GM19099 (cell line): ENCODE results near the gene HOXB6.

Experiments used
- POLR2A ChIP-seq: IDR thresholded peaks from 3 replicates; pipeline ENCODE4 v1.6.1; 2011; ENCODE audit warnings: low read depth; ENCODE audit not compliant: insufficient read length; ENCODE audit errors: extremely low read depth

HOXB6 gene

DNA sequence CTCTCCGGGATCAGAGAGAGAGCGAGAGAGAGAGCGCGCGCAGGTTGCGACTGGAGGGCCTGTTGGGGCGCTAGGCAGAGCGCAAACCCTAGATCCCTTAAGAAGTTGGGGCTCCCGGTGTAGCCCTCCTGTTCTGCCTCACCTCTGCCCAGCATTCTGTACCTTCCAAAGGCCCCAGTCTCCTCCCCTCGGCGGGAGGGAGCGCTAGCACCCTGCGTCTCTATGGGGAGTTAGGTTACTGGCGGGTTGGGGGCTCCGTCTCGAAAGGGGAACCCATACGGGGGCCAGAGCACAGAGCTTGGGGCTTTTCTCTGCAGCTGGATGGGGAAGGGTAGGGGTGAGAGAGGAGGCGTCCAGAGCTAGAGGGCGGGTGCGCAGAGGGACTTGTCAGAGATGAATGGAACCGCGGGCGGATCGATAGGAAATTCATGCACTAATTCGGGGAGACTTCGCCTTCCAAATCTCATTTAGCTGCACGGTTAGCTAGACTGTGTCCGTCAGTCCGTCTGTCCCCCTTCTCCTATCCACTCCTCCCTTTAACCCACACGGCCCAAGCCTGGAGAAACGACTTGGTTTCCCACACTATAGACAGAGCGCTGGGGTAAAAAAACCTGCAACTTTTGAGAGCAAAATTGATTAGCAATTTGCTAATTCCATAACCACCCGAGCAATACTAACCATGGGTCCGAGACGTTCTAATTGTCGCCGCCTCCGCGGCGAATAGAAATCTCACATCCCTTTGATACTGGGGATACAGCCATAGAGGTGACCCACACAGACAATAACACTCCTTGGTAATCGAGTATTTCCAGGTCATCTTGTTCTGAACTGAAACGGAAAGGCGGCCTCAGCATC is 25.9 kb downstream of the HOXB6 start:
- TF ChIP-seq POLR2A = no peak

DNA sequence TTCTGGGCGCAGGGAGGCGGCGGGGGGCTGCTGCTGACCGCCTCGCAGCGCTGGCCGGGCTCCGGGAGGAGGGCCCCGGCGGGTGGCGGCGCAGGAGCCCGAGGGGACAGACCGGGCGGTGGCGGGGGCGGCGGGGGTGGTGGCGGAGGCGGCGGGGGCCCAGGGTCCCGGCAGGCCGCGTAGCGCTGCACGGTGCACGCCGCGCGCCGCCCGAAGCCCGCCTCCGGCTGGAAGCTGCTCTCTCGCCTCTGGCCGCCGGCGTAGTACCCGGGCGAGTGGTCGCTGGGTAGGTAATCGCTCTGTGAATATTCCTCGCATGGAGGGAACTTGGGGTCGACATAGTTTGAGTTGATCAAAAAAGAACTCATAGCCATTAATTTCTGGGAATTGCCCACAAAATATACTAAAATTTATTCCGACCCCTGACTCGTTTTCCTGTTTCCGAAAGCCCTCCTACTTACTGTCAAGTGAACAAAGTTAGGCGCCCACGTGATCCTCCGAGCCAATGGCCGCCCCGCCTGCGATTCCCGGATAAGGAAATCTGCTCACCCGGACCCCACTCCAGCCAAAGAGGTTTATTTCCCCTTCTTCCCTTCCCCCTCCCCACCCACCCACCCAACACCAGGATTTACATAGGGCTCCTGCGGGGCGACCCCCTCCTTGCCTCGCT is 26.7 kb downstream of the HOXB6 start, which contains the start of gene HOXB4:
HOXB4 (minus strand) TSS at position 405 of the 670 bp plus-strand sequence; CDS start at position 374, 31 bp downstream.
- TF ChIP-seq POLR2A = peak; percentile 45

DNA sequence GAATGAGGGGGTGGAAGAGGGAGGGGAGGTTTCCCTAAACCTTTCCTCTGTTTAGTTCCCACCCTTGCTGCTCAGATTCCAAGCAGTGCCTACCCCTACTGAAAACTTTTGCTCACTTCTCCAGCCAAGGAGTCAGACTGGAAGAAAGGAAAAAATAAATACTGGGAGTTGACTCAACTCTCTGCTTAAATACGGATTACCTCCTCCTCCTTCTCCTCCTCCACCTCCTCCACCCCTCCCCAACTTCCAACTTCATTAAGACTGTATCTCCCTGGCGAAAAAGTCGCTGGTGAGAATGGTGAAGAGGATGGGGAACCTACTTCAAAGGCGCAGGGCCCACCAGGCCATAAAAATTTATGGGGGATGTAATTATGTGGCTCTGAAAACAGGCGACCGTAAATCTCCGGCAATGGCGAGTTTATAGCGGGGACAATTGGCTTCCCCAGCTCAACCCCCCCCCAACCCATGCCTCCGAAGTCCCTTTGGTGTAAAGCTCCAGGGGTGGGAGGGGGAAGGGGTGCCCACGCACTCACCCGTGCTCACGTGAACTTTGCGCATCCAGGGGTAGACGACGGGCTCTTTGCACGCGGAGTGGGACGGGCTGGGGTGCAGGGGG is 27.3 kb downstream of the HOXB6 start:
- TF ChIP-seq POLR2A = no peak

DNA sequence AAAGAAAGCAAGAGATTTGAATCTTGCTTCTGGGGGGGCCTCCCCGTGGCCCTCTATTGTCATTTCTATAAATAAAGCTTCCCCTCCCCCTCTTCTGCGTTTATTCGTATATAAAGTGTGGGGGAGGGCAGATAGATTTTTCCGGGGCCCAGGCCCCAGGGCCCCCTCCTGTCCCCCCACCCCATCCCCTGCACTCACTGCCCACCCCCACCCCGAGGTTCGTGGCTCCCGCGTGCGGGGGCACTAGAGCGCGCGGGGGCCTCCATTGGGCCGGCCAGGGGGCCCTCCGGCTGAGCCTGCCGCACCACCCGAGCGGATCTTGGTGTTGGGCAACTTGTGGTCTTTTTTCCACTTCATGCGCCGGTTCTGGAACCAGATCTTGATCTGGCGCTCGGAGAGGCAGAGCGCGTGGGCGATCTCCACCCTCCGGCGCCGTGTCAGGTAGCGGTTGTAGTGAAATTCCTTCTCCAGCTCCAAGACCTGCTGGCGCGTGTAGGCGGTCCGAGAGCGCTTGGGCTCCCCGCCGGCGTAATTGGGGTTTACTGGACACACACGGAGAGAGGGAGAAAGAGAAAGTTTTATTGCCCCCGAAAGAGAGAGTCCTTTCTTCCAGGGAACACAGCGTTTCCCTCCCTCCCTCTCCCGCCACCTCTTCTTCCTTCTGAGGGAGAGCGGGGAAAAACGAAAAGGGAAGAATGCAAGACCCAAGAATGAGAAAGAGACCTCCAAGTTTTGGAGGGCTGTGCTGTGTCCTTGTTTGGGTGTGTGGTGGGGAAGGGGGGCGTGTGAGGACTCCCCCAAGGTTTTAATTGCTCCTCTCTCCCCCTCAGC is 28.1 kb downstream of the HOXB6 start:
- TF ChIP-seq POLR2A = no peak

DNA sequence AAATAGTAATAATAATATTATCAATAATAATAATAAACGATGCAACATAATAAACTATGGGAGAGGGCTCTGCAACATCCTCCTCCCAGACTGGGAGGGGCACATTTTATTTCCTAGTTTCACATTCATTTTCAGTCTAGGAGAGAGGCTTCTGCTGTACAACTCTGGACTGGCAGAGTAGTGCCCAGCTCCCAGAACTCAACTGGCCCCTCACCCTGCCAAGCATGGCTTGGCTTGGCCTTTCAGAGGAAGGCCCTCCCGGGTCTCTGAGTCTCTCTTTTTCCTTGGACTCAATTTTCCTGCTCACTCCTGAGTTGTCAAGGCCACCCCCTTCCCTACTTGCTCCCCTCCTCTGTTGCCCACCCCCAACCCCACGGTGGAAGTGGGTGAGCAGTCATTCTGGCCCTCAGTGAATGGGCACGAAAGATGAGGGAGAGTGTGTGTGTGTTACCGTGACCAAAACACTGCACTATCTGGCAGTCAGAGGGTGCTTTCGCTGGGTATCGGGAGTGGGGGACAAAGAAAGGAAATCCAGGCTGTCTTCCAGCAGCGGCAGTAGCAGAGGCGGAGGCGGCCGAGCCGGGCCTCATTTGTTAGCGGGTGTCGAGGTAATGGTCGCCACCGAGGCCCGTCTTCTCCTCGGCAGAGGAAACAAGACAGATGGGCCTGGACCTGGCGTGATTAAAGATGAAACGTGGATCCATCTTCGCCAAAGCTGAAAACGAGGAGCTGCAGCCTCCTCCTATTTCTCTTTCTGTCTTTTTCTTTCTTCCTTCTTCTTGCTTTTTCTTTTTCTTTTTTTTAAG is 28.9 kb downstream of the HOXB6 start:
- no peak for TF ChIP-seq POLR2A

DNA sequence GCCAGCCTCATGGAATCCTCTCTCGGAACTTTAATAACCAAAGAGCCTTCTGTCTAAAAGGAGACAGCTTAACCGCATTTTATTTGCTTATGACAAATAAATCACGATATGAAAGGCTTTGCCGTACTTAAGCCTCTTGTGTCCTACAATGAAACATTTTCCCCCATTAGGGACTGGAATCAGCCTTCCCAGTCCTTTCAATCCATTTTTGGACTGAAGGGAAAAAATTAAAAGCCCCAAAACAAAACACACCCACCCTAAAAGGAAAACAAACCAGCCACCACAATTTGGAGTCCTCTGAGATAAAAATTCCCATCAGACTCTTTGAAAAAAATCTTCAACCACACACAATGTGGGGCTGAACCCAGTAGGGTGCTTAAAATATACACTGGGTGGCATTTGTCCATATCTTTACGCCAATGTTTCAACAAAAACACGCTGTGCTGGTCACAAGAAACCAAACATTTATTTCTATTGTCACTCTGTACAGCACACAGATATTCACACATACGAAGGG is 29.7 kb downstream of the HOXB6 start:
- no peak for TF ChIP-seq POLR2A

DNA sequence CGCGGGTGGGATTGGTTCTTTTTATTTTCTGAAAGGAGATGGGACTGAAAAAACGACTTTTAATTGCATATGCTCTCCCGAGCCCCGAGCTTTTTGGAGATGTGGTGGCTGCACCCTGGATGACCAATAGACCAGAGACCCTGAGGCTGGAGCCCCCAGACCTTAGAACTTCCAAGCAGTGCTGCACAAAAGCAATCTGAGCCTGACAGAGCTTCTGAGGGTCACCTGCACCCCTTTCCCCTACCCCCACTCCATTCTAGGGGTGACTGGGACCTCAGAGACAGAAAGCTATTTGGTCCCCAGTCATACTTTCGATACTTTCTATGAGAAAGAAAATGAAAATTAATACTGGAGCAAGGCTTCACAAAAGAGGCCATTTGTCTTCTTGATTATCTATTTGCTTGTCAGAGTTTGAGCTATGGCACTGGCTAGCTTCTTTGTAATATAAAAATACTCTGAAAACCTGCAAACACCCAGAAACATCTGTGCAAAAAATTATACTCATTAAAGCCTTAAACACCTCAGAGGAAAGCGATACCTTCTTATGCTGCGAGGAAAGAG is 30.2 kb downstream of the HOXB6 start:
- no peak for TF ChIP-seq POLR2A

DNA sequence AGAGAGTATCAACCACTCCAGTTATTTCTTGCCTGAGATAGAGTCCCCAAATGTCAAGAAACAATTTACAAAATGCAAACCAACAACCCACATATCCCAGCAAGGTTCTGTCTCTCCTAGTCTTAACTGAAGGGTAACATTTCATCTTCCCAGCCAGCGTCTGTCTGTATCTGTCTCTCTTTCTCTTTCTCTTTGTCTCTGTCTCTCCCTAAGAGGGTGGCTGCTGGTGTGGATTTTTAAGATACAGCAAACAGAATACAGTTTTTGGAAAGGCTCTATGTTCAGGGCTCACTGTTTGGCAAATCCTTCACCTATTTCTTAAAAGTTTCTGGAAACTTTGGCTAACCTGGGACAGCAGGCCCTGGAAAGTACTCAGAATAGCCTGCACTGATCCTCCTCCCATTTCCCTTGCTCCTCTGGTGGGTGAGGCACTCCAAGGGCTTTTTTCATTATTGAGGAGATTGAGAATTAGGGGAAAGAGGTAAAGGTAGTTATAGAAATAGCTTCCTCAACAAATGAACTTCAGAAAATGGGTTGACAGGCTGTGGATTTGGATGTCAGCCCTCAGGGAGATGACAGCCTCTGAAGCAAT is 32.9 kb downstream of the HOXB6 start:
- no peak for TF ChIP-seq POLR2A

DNA sequence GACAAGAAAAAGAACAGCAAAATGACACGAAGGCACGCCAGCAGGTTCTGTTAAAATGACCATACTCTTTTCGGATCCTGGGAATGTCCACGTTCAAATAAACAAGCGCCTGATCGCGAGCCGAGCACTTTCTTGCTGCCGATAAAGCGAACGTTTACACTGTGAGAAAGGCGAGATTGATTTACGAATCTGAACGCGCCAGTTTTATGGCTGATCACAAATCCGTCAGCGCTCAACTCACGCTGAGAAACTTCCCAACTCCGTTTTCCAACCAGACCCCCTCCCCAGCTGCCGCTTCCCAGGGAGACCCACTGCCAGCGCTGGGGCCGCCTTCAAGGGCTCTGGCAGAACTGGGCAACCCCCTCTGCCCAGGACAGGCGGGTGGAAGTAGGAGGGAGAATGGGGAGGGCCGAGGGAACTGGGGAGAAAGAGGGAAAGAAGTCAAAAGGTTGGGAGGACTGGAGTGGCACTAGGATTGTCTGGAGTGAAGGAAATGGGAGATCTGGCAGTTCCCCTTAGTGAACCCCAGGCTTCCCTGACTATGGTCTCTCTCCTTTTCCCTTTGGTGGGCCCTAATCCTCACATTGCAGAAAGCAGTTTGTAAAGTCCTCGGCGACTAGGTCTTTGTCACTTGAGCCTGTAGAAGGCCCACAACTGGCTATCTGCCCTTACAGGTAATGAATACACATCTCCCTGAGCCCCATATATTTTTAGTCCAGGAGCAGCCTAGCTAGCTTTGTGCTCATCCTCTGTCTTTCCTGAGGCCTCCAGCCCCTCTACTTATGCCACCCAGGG is 33.6 kb downstream of the HOXB6 start:
- no peak for TF ChIP-seq POLR2A

DNA sequence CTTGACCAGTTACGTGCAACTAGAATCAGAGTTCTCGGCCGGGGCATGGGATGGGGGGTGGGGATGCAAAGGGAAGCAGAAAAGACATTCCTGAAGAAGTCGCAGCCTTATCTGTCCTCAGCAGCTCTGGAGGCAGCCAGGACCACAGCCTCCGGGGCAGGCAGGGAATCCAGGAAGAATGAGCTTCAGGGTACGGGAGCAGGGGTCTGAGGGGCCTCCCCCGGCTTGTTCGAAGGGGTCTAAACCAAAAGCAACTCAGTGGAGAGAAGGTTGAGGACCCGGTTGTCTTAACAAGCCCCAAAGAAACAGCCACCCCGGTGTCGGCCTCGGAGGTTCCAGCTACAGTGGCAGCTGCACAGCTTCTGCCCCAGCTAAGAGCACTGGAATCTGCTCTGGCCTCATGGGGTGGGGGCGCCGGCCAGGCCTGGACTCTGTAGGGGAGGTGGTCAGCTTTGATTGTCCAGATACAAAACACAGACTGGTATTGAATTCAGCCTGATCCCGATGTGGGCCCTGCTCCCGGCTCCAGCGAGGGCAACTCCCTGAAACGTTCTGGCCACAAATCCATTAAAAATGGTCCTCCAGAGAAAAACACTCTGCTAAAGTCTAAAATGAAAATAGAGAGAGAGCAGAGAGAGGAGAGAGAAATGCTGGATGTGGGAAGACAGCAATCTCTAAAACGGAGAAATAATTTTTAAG is 34.3 kb downstream of the HOXB6 start:
- no peak for TF ChIP-seq POLR2A

DNA sequence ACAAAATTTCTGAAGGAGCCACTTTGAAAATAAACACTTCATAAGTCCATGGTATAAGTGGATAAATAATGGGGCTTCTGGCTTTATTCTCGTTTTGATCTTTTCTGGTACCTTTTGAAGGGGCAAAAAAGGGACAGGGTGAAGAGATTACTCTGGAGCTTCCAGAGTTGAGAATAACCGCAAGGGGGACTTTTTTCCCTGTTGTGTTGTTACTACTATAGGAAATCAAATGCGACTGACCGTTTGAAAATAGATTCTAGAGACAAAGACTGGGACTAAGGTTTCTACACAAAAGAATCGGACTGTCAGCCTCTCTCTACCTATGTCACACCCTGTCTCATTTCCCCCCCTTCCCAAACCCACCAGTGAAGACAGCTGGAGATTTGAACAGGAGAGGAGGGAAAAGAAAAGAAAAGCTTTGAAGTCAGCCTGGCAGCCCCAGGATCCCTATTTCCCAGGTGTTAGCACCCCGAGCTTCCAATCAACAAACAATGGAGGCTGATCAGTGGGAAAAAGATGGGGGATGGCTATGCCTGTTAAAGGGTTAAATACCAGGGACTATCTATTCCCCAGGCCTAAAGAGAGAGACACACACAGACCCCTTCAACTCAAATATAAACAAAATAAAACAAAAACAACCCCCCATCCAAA is 35.0 kb downstream of the HOXB6 start:
- TF ChIP-seq POLR2A = no peak
